ENCODE data around the gene RSBN1. TPM values are rescaled to one million over a fixed set of nuclear protein-coding genes. Genes with fewer than 3 reads are reported as not detected.

The RSBN1 gene
- total RNA-seq, 1 experiment from 2014 or later = 15.5 TPM

DNA sequence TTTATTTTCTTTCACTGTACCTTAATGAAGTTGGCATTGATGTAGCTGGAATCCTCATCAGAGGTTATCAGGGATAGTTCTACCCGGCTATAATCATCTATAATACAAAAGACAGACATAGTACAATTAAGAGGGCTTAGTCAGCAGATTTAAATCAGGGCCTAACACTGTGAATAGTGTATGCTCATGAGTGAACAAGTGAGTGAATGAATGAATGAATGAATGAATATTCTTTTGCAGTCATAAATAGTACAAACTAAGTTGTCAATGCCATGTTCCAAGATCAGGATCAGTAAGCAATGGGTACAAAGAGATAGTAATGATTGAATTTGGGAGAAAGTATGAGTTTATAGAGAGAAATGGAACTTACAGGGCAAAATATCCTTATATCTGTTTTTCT is 46.7 kb upstream of the RSBN1 start:
- Mint-ChIP-seq H3K4me3 (no peak overlapping the region), H3K27ac (no peak overlapping the region)
- CTCF ChIA-PET = no interaction called here

More for the DNA sequence above, 46.7 kb upstream of the RSBN1 start:
- Mint-ChIP-seq H3K27me3 (ENCODE audit: low read depth) (no peaks in the 10 kb centered on the region; the same call in 1 of the 2 replicates), H3K4me1 (no peaks in the 10 kb centered on the region), H3K9me3 (no peaks in the 10 kb centered on the region), H3K36me3 (no peaks in the 10 kb centered on the region)
- ATAC-seq (no peak), DNase-seq (ENCODE audit: low spot score) (no peak)
- no peak for TF ChIP-seq ZNF232 (CRISPR knock-in tag; IDR thresholded peaks at IDR 0.05)
- no peak for TF ChIP-seq ZNF423 (CRISPR knock-in tag; IDR thresholded peaks at IDR 0.05)
- TF ChIP-seq NFE2L1 (CRISPR knock-in tag; IDR thresholded peaks at IDR 0.05) = no peak
- TF ChIP-seq NFYB (CRISPR knock-in tag; conservative IDR thresholded peaks at IDR 0.05; ENCODE audit: low read depth) = no peak
- TF ChIP-seq ZNF121 (CRISPR knock-in tag; IDR thresholded peaks at IDR 0.05) = no peak
- TF ChIP-seq TEAD1 (CRISPR knock-in tag; IDR thresholded peaks at IDR 0.05) = no peak
- TF ChIP-seq ZNF281 (CRISPR knock-in tag; IDR thresholded peaks at IDR 0.05) = no peak
- TF ChIP-seq, protein P1, sequence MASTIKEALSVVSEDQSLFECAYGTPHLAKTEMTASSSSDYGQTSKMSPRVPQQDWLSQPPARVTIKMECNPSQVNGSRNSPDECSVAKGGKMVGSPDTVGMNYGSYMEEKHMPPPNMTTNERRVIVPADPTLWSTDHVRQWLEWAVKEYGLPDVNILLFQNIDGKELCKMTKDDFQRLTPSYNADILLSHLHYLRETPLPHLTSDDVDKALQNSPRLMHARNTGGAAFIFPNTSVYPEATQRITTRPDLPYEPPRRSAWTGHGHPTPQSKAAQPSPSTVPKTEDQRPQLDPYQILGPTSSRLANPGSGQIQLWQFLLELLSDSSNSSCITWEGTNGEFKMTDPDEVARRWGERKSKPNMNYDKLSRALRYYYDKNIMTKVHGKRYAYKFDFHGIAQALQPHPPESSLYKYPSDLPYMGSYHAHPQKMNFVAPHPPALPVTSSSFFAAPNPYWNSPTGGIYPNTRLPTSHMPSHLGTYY (CRISPR knock-in tag; IDR thresholded peaks at IDR 0.05) = no peak
- TF ChIP-seq, protein P2, sequence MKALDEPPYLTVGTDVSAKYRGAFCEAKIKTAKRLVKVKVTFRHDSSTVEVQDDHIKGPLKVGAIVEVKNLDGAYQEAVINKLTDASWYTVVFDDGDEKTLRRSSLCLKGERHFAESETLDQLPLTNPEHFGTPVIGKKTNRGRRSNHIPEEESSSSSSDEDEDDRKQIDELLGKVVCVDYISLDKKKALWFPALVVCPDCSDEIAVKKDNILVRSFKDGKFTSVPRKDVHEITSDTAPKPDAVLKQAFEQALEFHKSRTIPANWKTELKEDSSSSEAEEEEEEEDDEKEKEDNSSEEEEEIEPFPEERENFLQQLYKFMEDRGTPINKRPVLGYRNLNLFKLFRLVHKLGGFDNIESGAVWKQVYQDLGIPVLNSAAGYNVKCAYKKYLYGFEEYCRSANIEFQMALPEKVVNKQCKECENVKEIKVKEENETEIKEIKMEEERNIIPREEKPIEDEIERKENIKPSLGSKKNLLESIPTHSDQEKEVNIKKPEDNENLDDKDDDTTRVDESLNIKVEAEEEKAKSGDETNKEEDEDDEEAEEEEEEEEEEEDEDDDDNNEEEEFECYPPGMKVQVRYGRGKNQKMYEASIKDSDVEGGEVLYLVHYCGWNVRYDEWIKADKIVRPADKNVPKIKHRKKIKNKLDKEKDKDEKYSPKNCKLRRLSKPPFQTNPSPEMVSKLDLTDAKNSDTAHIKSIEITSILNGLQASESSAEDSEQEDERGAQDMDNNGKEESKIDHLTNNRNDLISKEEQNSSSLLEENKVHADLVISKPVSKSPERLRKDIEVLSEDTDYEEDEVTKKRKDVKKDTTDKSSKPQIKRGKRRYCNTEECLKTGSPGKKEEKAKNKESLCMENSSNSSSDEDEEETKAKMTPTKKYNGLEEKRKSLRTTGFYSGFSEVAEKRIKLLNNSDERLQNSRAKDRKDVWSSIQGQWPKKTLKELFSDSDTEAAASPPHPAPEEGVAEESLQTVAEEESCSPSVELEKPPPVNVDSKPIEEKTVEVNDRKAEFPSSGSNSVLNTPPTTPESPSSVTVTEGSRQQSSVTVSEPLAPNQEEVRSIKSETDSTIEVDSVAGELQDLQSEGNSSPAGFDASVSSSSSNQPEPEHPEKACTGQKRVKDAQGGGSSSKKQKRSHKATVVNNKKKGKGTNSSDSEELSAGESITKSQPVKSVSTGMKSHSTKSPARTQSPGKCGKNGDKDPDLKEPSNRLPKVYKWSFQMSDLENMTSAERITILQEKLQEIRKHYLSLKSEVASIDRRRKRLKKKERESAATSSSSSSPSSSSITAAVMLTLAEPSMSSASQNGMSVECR (CRISPR knock-in tag; IDR thresholded peaks at IDR 0.05; ENCODE audit: borderline replicate concordance) = no peak
- TF ChIP-seq FOXP1 (CRISPR knock-in tag; IDR thresholded peaks at IDR 0.05; ENCODE audit: borderline replicate concordance) = no peak
- no peak for TF ChIP-seq ZNF317 (CRISPR knock-in tag; IDR thresholded peaks at IDR 0.05; ENCODE audit: borderline replicate concordance, low read depth)
- TF ChIP-seq NR3C1 (CRISPR knock-in tag; conservative IDR thresholded peaks at IDR 0.05; ENCODE audit: low read depth) = no peak
- TF ChIP-seq ELF4 (CRISPR knock-in tag; IDR thresholded peaks at IDR 0.05; ENCODE audit: low read depth) = no peak
- no peak for TF ChIP-seq CREB1 (CRISPR knock-in tag; IDR thresholded peaks at IDR 0.05)
- TF ChIP-seq USF1 (CRISPR knock-in tag; IDR thresholded peaks at IDR 0.05) = no peak
- no peak for TF ChIP-seq IRF2 (CRISPR knock-in tag; IDR thresholded peaks at IDR 0.05; ENCODE audit: borderline replicate concordance, low read depth)
- TF ChIP-seq ZNF532 (CRISPR knock-in tag; IDR thresholded peaks at IDR 0.05; ENCODE audit: borderline replicate concordance) = no peak
- no peak for TF ChIP-seq OVOL2 (CRISPR knock-in tag; IDR thresholded peaks at IDR 0.05; ENCODE audit: borderline replicate concordance)
- no peak for TF ChIP-seq ZBTB21 (CRISPR knock-in tag; IDR thresholded peaks at IDR 0.05; ENCODE audit: borderline replicate concordance)
- POLR2A ChIA-PET = no interaction called here
